Globus pallidus (tissue), 1 donor: ENCODE data around the gene PROCR.
"Not testable (repeated sequence)": the region's sequence is repeated elsewhere in the genome, so short reads cannot be mapped to it uniquely, and the experiment has no call there.

Experiments
- DNase-seq: peaks from one replicate; pipeline ENCODE4 v3.0.0-alpha.2; 2015; ENCODE audit warnings: low spot score

The PROCR gene

DNA sequence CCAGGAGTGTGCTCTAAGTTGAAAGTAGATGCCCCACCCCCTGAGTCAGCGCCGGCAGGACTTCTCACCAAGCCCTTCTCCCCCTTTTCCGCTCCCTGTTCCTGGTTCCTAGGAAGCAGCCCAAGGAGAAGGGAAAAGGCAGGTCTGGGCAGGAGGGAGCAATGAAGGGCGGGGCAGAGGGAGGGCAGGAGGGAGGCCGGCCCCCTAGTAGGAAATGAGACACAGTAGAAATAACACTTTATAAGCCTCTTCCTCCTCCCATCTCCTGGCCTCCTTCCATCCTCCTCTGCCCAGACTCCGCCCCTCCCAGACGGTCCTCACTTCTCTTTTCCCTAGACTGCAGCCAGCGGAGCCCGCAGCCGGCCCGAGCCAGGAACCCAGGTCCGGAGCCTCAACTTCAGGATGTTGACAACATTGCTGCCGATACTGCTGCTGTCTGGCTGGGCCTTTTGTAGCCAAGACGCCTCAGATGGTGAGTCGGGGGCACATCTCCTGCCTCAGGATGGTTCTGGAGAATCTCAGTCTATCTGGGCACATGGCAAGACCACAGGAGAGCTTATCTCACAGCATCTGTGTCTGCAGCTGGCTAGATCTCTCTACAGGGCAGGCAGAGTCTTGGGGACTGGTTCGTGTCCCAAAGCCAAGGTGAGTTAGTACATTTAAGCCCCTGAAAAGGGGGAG, at the start of gene PROCR:
TSS of gene PROCR (plus strand) at position 320 of the 681 bp plus-strand sequence. CDS start at position 403, 83 bp downstream.
- peak; percentile 64 for DNase-seq

GRCh38 chr20:35122756-35123405, 49.0 kb upstream of the PROCR start:
- no peak for DNase-seq

DNA sequence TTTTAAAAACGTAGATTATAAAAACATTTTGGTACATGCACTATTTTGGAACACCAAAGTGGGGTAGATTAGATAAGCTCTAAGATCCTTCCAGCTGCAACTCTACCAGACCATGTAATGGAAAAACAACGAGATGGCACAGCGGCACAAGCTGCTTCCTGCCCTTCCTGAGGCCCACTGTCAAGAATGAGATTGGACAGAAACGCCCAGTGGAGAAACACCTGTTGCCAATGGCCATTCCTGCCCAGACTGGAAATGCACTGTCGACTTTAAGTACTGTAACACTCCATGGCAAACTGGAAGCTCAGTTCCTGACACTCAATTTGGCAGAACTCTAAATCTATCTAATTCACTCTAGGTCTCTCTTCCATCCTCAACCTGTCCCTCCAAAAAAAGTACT, 46.1 kb upstream of the PROCR start:
- no peak for DNase-seq

DNA sequence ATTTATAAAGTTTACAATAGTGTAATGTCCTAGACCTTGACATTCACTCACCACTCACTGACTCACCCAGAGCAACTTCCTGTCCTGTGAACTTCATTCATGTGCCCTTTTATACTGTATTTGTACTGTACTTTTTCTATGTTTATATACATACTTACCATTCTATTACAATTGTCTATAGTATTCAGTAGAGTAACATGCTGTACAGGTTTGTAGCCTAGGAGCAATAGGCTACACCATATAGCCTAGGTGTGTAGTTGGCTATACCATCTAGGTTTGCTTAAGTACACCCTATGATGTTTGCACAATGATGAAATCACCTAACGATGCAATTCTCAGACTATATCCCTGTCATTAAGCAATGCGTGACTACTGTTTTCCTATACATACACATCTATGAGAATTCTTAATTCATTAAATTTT, 42.2 kb upstream of the PROCR start:
- DNase-seq = no peak

- DNase-seq = no peak
Observed at GRCh38 chr20:35131934-35132333, 39.9 kb upstream of the PROCR start.

GRCh38 chr20:35133031-35133430, 38.8 kb upstream of the PROCR start:
- no peak for DNase-seq

DNA sequence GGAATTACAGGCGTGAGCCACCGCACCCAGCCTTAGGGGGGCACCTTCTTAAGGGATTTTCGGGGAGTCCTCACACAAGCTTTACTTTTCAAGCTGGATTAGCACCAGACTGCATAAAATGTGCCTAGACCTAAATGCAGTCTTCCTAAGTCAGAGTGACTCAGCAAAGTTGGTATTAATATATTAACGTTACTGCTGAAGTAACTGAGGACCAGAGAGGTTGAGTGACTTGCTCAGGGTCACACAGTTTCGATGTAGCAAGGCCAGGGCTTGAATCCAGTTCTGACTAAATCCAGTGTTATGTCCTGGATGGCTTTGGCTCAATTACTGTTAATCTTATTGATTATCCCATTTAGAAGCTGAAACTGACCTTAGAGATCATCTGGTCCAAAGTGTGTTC, 38.1 kb upstream of the PROCR start:
- no peak for DNase-seq

GRCh38 chr20:35134472-35134871, 37.4 kb upstream of the PROCR start:
- no peak for DNase-seq

DNA sequence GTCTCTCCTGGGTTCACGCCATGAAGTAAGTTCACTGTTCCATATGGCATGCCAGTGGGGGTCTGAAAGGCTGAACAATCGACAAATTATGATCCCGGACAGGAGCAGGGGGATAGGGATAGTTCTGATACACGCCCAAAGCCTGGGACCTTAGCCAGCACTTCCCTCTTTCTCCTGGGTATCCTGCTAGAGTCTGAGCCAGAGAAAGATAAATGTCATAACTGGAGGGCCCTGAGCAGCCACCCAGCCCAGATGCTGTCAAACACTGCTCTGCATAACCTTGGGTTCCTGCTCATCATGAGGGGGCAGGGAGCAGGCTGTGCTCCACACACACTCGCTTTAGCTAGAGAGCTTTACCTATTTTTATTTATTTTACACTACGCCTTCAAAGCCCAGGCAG, 37.0 kb upstream of the PROCR start:
- no peak for DNase-seq

- no peak for DNase-seq
Observed at GRCh38 chr20:35135867-35136586, 35.8 kb upstream of the PROCR start.

DNA sequence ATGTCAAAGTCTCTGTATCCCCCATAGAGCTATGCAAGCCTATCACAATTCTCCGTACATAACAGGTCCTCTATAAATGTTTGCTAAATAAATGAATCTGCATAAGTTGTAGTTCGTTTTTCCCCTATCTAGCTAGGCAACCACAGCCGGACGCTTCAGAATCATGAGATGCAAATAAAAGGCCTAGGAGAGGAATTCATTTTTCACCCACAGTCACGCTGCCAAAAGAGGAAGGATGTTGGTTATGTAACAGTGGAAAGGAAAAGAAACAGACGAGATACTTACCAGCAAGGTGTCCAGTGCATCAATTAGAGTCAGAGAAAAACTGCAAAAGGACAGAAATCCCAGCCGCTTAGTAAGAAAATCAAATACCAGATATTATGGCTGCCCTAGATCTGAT, 27.2 kb upstream of the PROCR start:
- no peak for DNase-seq

GRCh38 chr20:35145141-35145564, 26.7 kb upstream of the PROCR start:
- DNase-seq = peak; percentile 45

- no peak for DNase-seq
Observed at GRCh38 chr20:35146299-35146919, 25.5 kb upstream of the PROCR start.

DNA sequence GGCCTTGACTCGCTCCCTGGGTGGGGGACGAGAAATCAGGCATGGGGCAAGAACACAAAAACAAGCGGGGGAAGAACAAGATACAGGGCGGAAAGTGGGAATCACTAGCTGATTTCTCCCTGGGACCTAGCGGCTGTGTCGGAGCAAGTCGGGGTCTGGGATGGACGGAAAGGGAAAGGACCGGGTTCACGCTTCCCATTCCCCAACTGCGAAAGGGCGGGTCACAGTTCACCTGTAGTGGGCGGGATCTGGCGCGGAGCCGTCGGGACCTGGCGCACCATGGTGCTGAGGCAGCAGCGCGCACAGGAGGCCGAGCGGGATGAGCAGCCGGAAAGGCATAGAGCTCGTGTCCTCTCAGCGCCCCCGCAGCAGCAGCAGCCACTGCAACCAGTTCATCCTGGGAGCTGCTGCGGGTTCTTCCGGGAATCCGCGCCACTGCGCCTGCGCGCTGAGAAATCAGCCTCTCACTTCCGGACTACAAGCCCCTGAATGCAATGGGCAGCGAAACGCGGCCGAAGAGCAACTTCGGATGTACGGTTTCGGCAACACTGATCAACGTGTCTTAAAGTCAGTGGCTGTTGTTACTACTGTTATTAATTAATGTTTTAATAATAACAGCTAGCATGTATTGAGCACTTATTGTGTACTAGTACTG, 24.8 kb upstream of the PROCR start, which contains the start of gene EDEM2:
TSS of gene EDEM2 (minus strand) at position 417 of the 655 bp plus-strand sequence. CDS start at position 339, 78 bp downstream.
- DNase-seq = peak; percentile 94

- not testable (repeated sequence) for DNase-seq
Observed at GRCh38 chr20:35147575-35148071, 24.2 kb upstream of the PROCR start.

DNA sequence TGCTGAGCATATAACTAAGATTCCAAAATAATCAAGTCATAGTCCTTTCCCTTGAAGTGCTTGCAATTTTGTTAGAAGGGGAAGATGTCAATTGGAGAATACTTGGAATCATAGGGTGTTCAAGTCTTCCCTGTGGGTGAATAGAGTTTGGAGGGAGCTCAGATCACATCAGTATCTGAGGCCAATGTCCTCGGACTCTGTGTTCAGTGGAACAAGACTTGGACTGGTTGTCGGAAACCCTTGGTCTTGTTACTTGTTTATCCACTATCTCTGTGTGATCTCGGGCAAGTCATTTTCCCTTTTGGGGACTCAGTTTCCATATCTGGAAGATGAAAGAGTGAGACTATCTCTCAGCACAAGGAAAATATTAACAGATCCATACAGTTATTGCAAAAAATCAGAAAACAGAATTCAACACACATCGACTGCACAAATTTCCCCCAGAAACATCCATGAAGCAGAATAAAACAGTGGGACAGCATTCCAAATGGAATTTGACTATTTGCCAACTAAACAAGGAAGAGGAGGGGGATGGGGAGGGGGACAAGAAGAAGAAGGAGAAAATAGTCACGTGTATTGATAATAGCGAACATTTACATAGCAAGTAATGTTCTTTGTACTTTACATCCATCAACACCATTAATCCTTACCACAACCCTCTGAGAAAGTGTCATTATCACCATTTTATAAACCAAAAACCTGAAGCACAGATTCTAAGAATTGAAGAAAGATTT, 20.9 kb upstream of the PROCR start:
- no peak for DNase-seq

- no peak for DNase-seq
Observed at GRCh38 chr20:35151736-35152135, 20.1 kb upstream of the PROCR start.

DNA sequence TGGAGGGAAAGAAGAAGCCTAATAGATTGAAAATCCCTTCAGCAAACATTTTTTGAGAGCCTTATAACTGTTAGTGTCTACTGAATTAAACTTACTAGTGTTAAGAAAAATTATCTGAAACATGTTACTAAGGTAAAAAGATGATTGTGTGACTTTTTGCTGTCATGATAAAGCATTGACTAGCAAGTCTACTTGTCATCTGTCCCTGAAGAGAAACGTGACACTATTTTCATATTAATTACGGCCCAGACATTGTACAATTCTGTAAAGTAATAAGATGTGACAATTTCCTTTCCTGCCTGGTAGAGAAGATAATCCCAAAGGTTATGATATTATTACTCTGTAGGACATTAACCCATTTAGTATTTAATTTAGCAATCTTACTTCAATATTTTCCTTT, 15.9 kb upstream of the PROCR start:
- DNase-seq = no peak

DNA sequence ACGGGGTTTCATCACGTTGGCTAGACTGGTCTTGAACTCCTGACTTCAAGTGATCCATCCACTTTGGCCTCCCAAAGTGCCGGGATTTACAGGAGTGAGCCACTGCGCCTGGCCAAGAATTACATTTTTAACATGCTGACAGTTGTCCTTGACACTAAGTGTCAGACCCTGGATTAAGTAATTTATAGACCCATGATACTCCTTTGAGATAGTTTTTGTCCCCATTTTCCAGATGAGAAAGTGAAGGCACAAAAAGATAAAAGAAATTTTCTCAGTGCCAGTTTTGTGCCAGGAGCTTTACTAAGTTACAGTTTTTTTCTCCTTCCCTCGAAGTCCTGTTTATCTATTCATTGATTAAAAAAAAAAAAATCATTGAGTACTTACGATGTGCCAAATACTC, 14.9 kb upstream of the PROCR start:
- DNase-seq = no peak

DNA sequence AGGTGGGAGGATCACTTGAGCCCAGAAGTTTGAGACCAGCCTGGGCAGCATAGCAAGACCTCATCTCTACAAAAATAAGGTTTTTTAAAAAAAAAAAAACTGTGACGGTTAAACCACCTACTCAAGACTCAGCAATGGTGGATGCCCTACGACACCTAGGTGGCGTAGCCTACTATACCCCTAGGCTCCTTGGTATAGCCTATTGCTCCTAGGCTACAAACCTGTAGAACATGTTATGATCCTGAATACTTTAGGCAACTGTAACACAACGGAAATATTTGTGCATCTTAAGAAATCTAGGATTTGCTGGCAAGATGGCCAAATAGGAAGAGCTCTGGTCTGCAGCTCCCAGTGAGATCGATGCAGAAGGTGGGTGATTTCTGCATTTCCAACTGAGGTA, 11.5 kb upstream of the PROCR start:
- not testable (repeated sequence) for DNase-seq

DNA sequence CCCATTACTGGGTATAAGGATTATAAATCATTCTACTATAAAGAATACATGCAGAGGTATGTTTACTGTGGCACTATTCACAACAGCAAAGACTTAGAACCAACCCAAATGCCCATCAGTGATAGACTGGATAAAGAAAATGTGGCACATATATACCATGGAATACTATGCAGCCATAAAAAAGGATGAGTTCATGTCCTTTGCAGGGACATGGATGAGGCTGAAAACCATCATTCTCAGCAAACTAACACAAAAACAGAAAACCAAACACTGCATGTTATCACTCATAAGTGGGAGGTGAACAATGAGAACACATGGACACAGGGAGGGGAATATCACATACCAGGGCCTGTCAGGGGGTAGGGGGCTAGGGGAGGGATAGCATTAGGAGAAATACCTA, 7.3 kb upstream of the PROCR start:
- DNase-seq = not testable (repeated sequence)
